ENCODE data around the gene BAX. TPM values are rescaled to one million over a fixed set of nuclear protein-coding genes. Genes with fewer than 3 reads are reported as not detected.

BAX gene
- total RNA-seq, 1 experiment from 2014 or later, result 93.6 TPM

DNA sequence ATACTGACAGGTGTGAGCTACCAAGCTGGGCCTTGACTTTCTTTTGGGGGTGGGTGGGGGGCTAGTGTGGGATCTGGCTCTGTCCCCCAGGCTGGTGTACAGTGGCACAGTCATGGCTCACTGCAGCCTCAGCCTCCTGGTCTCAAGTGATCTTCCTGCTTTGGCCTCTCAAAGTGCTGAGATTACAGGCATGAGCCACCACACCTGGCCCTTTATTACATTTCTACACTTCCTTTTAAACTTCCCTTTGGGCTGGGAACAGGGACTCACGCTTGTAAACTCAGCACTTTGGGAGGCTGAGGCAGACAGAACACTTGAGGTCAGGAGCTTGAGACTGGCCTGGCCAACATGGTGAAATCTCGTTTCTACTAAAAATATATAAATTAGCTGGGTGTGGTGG lies 22.4 kb downstream of the BAX start:
- DNase-seq (ENCODE audit: extremely low read depth, low read depth), result no peak

DNA sequence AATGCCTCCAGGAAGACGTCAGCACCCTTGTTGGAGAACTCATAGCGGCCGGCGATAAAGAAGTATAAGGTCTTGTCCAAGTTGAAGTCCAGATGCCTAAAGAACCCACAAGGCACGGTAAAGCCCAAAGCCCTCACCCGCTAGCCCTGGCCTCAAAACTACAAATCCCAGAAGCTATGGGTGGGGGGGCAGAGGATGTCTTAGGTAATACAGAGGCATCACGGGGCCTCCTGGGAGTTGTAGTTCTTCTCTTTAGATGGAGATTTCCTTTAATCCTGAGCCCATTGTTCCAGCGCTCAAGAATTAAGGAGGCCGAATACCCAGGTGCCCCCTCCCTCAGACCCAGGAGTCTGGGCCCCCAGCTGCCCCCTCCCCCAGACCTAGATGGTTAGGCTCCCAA lies 27.6 kb downstream of the BAX start:
- no peak for DNase-seq (ENCODE audit: extremely low read depth, low read depth)

DNA sequence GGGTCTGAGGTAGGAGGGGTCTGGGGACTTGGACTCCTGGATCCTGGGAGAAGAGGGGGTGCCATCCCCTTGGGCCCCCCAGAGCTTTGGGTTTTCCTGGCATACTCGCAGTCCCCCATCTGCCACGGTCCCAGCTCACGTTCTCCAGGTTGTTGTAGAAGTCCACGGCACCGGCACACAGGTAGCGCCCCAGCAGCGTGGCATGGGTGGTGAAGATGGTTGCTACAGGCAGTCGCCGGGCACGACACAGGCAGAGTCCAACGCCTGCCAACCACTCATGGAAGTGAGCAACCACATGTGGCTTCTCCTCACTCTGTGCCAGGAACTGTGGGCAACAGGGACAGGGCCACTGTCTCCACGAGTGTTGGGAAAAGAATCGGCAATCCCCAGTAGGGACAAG lies 31.0 kb downstream of the BAX start:
- no peak for DNase-seq (ENCODE audit: extremely low read depth, low read depth)

DNA sequence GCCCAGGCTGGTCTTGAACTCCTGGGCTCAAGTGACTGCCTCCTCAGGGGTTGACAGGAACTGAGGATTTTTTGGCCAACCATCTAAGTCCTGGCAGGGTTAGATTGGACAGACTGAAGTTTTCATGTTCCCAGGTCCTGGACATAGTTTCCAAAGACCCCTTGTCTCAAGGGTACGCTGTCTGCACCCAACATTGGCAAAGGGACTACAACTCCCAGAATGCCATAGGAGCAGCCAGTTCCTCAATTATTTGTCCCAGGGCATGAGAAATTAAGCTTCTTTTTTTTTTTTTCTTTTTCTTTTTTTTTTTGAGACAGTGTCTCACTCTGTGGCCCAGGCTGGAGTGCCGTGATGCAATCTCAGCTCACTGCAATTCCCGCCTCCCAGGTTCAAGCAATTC lies 31.5 kb downstream of the BAX start:
- no peak for DNase-seq (ENCODE audit: extremely low read depth, low read depth)

DNA sequence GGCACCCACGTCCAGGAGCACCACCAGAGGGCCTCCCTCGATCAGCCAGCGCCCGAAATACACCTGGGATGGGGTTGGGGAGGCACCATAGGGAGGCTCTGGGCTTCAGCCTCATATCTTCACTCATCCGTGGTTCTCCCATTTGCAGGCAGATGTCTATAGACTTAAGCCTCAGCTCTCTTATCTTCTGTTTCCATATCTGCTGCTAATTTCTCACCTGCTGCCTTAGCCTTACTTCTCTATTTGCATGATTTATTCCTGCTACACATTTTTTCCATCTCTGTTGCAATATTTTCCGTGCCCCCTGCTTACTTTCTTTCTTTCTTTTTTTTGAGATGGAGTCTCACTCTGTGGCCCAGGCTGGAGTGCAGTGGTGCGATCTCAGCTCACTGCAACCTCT lies 32.6 kb downstream of the BAX start:
- no peak for DNase-seq (ENCODE audit: extremely low read depth, low read depth)

DNA sequence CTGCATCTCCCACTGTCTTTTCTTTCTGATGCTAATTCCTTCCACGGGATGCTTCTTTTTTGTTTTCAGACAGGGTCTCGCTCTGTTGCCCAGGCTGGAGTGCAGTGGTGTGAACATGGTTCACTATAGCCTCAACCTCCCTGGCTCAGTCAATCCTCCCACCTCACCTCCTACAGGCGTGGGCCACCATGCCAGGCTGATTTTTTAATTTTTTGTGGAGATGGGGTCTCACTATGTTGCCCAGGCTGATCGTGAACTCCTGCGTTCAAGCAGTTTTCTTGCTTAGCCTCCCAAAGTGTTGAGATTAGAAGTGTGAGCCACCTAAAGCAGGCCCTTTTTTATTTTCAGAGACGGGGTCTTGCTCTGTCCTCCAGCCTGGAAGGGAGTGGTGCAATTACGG lies 33.6 kb downstream of the BAX start:
- DNase-seq (ENCODE audit: extremely low read depth, low read depth), result no peak

DNA sequence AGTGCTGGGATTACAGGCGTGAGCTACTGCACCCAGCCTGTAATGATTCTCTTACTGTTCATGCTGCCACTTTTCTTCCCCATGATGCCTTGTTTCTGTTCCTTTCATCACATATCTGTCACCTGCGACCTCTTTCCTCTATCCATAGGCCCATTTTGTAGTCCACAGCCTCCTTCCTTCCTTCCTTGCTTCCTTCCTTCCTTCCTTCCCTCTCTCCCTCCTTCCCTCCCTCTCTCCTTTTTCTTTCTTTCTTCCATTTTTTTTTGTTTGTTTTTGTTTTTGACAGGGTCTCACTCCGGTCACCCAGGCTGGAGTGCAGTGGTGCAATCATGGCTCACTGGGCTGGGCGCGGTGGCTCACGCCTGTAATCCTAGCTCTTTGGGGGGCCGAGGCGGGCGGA lies 34.2 kb downstream of the BAX start:
- DNase-seq (ENCODE audit: extremely low read depth, low read depth), result no peak

DNA sequence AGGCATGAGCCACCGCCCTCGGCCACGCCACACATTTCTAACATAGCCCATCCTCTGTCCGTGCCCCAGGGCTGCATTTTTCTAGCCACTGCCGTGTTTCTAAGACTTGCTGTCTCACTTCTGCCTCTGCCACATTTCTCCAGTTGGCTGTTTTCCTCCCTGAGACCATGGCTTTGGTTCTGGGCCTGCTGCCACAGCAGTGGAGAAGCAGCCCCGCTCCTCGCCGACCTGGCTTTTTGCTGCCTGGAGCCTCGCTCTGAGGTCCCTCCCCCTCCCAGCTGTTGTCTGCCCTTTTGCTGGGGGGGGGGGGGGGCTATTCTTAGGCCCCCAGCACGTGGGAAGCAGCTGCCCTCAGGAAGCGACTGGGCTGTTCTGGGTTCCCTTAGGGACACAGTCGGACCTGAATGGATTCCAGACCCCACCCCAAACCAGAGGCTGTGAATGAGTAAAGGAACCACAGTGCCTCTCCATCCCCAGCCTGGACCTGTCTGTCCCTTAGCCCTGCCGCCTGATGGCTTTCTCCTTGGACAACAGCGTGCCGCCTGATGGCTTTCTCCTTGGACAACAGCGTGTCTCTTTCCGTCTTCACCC lies 35.1 kb downstream of the BAX start:
- DNase-seq (ENCODE audit: extremely low read depth, low read depth), result no peak

DNA sequence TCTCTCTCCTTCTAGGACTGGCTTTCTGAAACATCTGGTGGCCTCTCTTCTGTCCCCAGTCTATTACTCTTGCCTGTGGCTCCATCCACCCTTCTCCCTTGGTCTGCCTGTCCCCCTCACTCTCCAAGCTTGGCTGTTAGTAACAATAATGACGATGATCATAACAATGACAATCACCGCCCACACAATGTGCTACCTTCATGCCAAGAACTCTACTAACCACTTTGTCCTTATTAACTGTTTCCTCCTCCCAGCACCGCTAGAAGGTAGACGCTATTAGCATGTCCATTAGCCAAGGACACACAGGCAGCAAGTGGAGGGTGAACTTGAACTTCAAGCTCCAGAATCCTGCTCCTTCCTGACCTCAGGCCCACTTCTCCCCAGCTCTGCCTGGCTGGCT lies 35.7 kb downstream of the BAX start:
- no peak for DNase-seq (ENCODE audit: extremely low read depth, low read depth)

DNA sequence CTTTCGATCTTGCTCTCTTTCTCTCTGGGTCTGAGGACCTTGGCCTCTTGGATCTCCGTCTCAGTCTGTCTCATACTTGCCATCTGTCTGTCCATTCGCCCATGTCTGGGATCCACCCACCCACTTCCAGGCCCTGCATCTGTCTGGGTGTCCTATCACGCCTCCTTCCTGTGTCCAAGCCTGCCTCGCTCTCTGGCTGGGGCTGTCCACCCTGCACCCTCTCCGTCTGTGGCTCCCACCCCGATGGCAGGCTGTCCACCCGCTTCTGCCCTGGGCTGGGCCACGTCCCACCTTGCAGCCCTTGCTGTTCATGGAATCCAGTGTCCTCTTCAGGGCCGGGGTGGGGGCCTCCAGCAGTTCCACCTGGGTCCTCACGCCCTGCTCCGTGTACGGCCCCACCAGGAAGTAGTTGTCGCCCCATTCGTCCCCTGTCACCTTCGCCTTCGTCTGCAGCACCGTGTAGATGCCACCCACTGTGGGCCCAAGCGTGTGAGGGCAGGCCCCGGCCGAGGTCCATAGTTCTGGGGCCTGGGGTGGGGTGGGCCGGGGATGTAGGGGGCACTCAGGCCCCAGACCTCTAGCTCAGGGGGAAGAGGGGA lies 36.4 kb downstream of the BAX start:
- no peak for DNase-seq (ENCODE audit: extremely low read depth, low read depth)

DNA sequence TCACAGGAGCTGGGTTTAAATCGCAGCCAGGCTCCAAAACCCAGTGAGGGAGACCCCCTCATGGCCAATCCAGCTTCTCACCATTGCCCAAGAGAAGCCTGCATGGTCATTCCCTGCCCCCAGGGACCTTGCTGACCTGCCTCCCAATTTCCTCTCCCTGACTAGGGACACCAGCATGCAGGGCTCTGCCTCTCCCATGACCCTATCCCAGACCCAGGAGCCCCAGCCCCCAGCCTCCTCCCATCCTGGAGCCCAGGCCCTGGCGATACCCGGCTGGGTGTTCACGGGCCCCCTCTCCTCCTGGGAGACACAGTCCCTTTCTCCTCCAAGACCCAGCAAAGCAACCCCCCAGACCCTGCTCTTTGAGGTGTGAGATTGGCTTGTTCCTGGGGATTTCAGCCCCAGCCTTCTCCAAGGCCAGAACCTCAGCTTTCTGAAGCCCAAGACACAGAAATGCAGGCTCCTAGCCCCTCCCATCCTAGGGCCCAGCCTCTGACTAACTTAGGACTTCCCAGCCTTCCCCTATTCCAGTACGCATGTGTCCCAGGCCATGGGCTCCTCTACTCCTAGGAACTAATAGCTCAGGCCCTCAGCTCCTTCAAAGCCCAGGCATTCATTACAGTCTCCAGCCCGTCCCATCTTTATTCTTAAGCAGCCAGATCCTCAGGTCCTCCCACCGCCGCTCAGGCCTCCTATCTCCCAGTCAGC lies 37.4 kb downstream of the BAX start:
- DNase-seq (ENCODE audit: extremely low read depth, low read depth), result peak; percentile 51

DNA sequence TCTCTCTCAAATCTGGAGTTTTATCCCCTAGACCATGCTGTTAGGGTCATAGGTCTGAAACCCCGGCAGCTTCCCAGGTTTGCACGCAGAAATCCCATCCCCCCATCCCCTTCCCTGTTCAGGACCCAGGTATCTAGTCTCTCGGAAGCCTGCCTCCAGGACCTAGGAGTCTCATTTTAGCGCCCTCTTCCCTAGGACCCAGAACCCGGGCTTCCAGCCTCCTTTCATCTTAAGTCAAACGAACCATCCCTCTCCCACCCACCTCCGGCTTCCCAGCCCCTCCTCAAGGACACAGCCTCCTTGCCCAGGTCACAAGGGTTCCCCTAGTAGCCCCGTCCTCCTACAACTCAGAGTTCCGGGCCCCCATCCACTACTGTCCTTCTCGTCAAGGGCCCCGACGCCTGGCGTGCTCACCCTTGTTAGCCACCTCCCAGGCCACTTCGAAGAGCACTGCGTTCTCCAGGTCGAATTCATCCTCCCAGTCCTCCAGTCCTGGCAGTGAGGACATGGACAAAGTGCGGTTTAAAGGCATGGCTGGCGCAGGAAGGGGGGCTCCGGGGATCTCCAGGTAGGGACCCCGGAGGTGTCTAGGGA lies 38.0 kb downstream of the BAX start:
- DNase-seq (ENCODE audit: extremely low read depth, low read depth), result no peak

DNA sequence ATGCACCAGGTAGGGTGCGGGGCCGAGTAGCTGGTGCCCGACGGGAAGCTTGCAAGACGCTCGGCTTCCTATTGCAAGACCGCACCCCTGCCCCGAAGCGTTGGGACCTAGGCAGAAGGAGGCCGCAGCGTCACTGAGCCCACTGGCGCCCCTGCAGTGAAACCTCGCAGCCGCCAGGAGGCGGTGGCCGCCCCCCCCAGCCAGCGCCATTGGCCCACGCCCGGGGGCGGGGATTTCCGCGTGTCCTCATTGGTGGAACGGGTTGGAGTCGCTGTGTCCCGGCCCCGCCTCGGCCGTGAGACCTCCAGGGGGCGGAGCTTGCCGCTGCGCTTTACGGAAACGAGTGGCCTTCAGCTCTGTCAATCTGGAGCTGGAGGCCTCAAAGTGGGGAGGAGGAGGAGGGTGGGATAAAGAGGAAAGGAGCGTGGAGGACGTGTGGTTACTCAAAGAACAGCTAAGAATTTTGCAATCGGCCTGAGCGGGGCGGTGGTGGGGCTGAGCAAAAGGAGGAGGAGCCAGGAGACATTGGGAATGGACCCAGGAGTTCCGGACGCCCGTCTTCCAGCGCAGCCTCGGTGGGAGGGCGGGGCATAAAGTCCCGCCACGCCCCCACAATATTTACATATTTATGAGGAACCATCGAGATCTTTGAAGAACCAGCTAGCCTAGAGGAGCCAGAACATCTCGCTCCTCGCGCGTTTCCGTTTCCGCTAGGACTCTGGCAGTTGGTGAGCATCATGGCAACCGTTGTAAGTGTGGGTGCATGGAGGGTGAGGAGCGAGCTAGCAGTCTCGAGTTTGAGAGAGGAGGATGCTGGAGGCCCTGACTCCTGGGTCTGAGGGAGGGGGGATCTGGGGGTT lies 38.7 kb downstream of the BAX start, which contains the start of the genes GYS1 and RUVBL2:
TSS of gene GYS1 (minus strand) at position 135 of the 860 bp plus-strand sequence. CDS start 197 bp downstream, outside the sequence.
TSS of gene RUVBL2 (plus strand) at position 713 of the 860 bp plus-strand sequence. CDS start at position 738, 25 bp downstream.
- peak; percentile 98 for DNase-seq (ENCODE audit: extremely low read depth, low read depth)

DNA sequence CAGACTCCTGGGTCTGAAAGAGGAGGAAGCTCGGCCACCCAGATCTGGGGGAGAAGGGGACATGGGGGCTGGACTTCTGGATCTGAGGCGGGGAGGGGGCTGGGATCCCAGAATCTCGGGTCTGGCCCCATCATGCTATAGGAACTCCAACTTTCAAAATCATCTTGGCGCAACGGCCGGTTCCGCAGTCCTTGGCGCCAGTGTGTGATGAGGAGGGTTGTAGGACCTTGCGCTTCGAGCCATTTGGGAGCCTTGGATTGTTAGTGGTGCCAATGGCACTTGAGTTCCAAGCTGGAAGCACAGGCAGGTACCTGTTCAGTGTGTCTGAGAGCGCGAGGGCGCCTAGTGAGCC lies 39.3 kb downstream of the BAX start:
- DNase-seq (ENCODE audit: extremely low read depth, low read depth), result no peak

DNA sequence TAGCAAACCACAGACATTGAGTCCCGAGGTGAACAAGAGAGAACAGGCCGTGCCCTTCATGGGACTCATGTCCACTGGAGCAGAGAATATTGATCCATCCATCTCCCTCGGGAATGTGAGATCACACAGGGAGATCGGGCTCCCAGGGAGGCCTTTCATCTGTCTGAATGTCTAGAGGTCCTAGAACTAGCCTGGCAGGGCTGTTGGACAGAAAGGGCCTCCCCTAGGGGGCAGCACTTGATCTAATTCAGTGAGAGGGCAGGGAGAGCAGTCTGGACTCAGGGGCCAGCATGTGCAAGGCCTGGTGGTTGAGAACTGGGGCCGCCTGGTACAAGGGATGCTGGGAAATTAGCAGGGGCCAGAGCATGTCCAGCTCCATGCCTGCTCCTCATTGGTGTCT lies 43.3 kb downstream of the BAX start:
- peak; percentile 40 for DNase-seq (ENCODE audit: extremely low read depth, low read depth)

DNA sequence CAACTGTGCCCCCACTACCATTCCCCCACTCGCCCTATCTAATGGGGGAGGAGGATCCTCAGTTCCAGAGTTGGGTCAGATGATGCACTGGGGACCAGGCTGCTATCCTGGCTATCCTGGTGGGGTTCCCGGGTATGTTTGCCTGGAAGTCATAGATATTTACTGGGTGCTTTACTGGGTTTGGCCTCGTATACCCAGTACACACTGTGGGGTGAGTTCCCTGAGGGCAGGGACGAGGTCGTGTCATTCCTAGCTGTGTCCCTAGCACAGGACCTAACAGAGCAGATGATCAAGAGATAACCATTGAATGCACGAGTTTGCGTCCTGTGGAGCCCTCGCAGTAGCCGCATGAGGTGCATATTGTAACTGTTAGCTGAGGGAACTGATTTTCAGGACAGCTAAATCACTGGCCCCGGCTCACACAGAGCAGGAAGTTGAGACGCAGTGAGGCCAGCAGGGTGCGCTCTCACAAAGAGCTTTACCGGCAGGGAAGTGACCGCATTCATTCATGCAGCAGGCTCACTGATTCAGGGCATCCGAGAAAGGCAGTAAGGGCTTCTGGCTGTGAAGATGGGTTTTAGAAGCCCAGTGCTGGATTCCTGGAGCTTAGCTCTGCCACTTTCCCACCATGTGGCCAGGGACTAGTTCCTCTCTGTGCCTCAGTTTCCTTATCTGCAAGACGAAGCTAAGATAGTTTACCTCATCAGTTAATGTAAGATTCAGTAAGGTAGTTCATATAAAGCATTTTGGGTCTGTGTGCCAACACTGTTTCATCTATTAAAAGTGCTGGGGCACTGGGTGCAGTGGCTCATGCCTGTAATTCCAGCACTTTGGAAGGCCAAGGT lies 45.0 kb downstream of the BAX start:
- DNase-seq (ENCODE audit: extremely low read depth, low read depth), result peak; percentile 36

DNA sequence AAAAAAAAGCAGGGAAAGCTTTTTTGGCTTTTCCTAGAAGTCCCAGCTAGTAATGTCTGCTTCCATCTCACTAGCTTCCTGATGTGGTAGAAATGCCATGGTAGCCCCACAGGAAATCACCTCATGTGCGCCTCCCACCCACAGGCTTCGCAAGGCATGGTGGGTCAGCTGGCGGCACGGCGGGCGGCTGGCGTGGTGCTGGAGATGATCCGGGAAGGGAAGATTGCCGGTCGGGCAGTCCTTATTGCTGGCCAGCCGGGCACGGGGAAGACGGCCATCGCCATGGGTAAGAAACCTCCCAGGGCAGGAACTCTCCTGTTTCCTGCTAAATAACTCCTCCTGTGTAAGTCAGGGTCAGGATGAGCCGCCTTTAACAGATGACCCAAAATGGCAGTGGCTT lies 49.5 kb downstream of the BAX start:
- DNase-seq (ENCODE audit: extremely low read depth, low read depth), result no peak

DNA sequence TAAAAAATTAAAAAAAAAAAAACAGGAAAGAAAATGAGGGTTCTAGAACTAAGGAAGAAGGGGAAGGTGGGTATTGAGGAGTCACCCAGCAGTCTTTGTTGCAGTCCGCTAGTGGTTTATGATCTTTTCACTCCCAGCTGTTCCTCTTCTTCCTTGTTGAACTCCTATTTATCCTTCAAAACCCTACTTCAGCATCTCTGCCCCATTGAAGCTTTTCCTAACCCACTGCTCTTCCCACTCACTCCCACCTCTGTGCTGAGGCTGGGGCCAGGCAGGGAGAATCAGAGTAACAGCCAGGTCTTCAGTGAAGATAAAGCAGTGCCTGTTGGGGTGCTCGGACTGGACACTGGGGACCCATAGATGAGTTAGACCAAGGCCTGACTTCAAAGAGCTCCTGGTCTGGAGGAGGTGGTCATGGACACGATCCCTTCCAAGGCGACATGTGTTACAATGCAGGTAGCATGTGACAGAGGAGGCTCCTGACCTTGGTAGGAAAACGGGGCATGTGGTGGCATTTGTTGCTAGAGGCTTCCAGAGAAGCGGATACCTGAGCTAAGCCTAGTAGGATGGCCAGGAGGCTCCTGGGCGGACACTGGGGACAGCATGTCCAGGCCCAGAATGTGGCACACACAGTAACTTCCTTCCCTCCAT lies 50.4 kb downstream of the BAX start:
- DNase-seq (ENCODE audit: extremely low read depth, low read depth), result no peak

DNA sequence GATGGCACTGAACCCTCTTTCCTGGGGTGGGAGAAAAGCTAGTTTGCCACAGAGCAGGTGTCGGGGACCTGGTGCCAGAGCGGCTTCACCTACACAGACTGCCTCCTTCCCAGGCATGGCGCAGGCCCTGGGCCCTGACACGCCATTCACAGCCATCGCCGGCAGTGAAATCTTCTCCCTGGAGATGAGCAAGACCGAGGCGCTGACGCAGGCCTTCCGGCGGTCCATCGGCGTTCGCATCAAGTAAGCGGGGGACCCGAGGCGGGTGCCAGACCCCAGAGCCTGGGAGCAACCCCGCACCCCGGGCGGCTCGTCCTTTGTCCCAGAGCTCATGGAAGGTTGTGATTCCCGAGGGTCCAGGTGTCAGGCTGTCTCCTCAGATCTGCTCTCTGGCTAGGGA lies 52.2 kb downstream of the BAX start:
- no peak for DNase-seq (ENCODE audit: extremely low read depth, low read depth)
